ENCODE measurements around the gene RET. TPM values are rescaled to one million over a fixed set of nuclear protein-coding genes. Genes with fewer than 3 reads are reported as not detected.

The RET gene
- total RNA-seq, 1 experiment from 2014 or later = 0.02 TPM

GRCh38 chr10:43170491-43170890 lies 93.6 kb downstream of the RET start:
- H3K36me3 ChIP-seq = no peaks in the 10 kb centered on the region
- no peak for DNase-seq
- H3K27ac ChIP-seq = no peak overlapping the region
- H3K27me3 ChIP-seq = no peaks in the 10 kb centered on the region
- H3K9me3 ChIP-seq (replicated peaks) = no peaks in the 10 kb centered on the region
- no peaks in the 10 kb centered on the region for H3K4me1 ChIP-seq
- H3K4me3 ChIP-seq = no peak overlapping the region

DNA sequence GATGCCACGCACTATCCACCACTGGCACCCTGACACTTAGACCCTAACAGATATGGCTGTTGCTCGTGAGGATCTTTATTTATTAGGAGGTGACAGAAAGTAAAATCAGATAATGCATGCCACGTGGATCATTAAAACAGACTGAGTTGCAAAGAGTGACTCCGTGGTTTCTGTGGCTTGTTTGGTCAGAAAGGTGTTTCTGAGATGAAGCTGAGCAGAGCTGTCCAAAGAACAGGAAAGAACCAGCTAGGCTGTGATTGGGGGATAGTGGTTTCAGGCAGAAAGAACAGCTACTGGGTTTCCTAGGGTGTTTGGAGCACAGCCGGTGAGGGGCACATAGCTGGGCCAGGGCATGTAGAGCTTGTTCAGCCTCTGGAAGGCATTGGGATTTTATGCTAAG lies 95.8 kb downstream of the RET start:
- Histone ChIP-seq H3K4me1 (no peaks in the 10 kb centered on the region), H3K4me3 (no peak overlapping the region), H3K36me3 (no peaks in the 10 kb centered on the region), H3K27me3 (no peaks in the 10 kb centered on the region), H3K27ac (no peak overlapping the region), H3K9me3 (replicated peaks) (no peaks in the 10 kb centered on the region)
- DNase-seq = no peak

DNA sequence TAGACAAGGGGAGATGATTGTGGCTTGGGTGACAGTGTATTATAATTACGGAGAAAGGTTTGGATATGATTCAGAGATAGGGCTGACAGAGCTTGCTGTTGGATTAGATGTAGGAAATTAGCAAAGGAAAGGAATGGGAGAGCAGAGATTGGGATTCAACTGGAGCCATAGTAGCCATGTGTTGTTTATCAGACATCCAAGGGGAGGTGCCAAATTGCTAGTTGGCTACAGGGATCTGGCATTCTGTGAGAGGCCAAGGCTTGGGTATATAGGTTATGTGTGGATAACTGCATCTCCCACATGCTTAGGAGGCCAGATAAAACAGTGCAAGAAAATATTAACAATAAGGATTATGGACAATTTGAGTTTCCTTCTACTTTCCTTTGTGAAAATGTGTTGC lies 96.3 kb downstream of the RET start:
- no peak for DNase-seq
- Histone ChIP-seq H3K4me1 (no peaks in the 10 kb centered on the region), H3K4me3 (no peak overlapping the region), H3K27me3 (no peaks in the 10 kb centered on the region), H3K27ac (no peak overlapping the region), H3K9me3 (replicated peaks) (no peaks in the 10 kb centered on the region), H3K36me3 (no peaks in the 10 kb centered on the region)

- Histone ChIP-seq H3K4me3 (no peak overlapping the region), H3K36me3 (no peaks in the 10 kb centered on the region), H3K27me3 (no peaks in the 10 kb centered on the region), H3K4me1 (no peaks in the 10 kb centered on the region), H3K9me3 (replicated peaks) (no peaks in the 10 kb centered on the region), H3K27ac (no peak overlapping the region)
- no peak for DNase-seq
Observed at GRCh38 chr10:43174969-43175368, 98.1 kb downstream of the RET start.

GRCh38 chr10:43176271-43176670 lies 99.4 kb downstream of the RET start:
- H3K27me3 ChIP-seq = no peaks in the 10 kb centered on the region
- no peak overlapping the region for H3K27ac ChIP-seq
- no peak for DNase-seq
- no peaks in the 10 kb centered on the region for H3K36me3 ChIP-seq
- no peaks in the 10 kb centered on the region for H3K9me3 ChIP-seq (replicated peaks)
- no peaks in the 10 kb centered on the region for H3K4me1 ChIP-seq
- no peak overlapping the region for H3K4me3 ChIP-seq

DNA sequence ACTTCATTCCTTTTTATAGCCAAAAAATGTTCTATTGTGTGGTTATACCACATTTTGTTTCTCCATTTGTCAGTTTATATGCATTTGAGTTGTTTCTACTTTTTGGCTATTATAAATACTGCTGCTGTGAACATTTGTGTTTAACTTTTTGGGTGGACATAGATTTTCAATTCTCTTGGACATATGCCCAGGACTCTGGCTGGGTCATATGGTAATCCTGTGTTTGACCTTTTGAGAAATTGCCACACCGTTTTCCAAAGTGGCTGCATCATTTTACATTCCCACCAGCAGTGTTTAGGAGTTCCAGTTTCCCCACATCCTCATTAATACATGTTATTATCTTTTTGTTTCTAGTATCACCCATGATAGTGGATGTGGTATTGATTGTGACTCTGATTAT lies 100.7 kb downstream of the RET start:
- Histone ChIP-seq H3K9me3 (replicated peaks) (no peaks in the 10 kb centered on the region), H3K36me3 (no peaks in the 10 kb centered on the region), H3K4me3 (no peak overlapping the region), H3K27ac (no peak overlapping the region), H3K4me1 (no peaks in the 10 kb centered on the region), H3K27me3 (no peaks in the 10 kb centered on the region)
- DNase-seq = no peak

Other genes with a start within 250 kb of the RET start
- gene CSGALNACT2, start 61.4 kb downstream of the RET start, total RNA-seq (2014; rRNA removed; shearing (Covaris generic)) = 5.9 and 7.9 TPM in 2 replicates
- not detected in 2 replicates for gene RASGEF1A, start 190.0 kb downstream of the RET start, total RNA-seq (2014; rRNA removed; shearing (Covaris generic))

Measured in SJCRH30 (cell line).